ENCODE measurements around the gene DAPK2.

DAPK2 gene

DNA sequence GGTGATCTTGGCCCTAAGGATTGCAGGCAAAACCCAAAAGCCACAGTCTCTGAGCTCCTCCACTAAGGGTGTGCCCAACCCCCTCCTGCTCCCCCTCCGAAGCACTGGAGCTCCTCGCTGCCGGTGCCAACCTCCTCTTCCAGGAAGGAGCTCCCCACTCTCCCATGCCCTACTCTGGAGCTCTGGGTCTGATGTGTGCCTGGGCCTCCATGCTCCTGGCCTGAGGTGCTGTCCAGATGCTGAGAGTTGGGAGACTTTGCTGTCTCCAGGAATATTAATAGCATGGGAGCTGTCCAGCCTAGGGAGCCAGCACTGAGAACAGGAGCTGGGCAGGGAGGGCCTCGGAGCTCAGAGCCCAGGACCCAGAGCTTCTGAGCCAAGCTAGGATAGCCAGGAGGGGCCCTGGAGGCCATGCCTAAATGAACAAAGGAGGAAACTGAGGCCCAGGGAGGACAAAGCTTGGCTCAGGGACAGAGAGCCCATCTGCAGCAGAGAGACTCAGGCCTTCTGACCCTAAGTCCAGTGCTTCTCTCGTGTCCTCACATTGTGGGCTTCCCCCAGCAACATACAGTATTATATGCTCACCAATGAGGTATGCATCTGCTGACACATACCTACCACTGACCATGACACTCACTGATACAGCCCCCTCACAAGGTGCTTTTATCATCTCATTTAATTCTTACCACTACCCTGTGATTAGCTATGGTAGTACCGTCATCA, 175.6 kb downstream of the DAPK2 start:
- DNase-seq (ENCODE audit: low read depth), result peak; percentile 43
- TF ChIP-seq, protein P1, sequence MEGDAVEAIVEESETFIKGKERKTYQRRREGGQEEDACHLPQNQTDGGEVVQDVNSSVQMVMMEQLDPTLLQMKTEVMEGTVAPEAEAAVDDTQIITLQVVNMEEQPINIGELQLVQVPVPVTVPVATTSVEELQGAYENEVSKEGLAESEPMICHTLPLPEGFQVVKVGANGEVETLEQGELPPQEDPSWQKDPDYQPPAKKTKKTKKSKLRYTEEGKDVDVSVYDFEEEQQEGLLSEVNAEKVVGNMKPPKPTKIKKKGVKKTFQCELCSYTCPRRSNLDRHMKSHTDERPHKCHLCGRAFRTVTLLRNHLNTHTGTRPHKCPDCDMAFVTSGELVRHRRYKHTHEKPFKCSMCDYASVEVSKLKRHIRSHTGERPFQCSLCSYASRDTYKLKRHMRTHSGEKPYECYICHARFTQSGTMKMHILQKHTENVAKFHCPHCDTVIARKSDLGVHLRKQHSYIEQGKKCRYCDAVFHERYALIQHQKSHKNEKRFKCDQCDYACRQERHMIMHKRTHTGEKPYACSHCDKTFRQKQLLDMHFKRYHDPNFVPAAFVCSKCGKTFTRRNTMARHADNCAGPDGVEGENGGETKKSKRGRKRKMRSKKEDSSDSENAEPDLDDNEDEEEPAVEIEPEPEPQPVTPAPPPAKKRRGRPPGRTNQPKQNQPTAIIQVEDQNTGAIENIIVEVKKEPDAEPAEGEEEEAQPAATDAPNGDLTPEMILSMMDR (IDR thresholded peaks at IDR 0.05; ENCODE audit: control insufficient read depth, insufficient read depth, low read depth, low read length, missing control alignments), result no peak
- H3K4me3 ChIP-seq (ENCODE audit: control insufficient read depth, low read depth, low read length), result no peak overlapping the region

DNA sequence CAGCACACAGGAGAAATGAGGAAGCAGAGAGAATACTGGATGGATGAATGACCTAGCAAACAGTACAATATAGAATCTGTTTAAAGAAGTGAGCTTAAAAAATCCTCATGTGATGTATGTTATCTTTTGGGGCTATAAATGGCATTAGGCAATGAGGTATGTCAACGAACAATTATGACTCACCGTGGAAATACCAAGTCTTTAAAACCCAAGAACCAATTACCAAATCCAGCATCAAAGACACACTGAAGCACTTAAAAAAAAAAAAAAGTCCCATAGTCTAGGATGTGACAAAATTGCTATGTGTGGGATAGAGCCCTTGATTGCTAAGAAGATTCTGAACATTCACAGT, 176.3 kb downstream of the DAPK2 start:
- TF ChIP-seq, protein P1 (IDR thresholded peaks at IDR 0.05; ENCODE audit: control insufficient read depth, insufficient read depth, low read depth, low read length, missing control alignments), result no peak
- DNase-seq (ENCODE audit: low read depth), result no peak
- H3K4me3 ChIP-seq (ENCODE audit: control insufficient read depth, low read depth, low read length), result no peak overlapping the region

DNA sequence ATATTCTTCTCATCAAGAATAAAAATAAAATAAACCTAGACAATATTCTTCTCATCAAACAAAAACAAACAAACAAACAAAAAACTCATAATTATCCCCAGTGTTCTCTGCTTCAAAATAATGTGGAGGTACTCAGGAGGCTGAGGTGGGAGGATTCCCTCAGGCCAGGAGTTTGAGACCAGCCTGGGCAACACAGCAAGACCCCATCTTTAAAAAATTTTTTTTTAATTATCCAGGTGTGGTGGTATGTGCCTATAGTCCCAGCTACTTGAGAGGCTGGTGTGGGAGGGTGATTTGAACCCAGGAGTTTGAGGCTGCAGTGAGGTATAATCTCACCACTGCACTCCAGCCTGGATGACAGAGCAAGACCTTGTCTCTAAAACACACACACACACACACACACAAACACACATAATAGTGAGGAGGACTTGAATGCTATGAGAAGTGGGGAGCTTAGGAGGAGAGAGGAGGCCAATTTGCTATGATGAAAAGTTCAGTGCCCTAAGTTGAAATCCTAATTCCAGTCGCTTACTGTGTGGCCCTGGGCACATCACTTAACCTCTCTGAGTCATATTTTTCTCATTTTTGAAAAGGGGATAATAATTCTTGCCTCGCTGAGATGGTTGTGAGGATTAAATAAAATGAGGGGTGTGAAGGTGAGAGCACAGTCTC, 176.8 kb downstream of the DAPK2 start:
- H3K4me3 ChIP-seq (ENCODE audit: control insufficient read depth, low read depth, low read length), result no peak overlapping the region
- TF ChIP-seq, protein P1 (IDR thresholded peaks at IDR 0.05; ENCODE audit: control insufficient read depth, insufficient read depth, low read depth, low read length, missing control alignments), result no peak
- no peak for DNase-seq (ENCODE audit: low read depth)

DNA sequence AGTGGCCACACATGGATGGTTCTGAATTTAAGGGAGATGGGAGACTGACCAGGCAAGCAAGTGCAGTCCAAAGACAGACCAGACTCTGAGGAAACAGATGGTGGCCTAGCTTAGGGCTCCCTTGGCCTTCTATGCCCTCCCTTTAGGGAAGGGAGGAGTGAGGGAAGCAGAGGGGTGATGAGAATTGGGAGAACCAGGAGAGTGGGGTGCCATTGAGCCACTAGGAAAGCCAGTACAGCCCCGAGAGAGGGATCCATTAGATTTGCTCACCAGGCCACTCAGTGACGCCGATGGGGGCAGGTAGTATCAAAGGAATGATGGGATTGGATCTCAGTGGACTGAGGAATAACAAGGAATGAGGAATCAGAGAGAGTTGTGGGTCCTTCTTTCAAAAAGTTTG, 182.1 kb downstream of the DAPK2 start:
- no peak for DNase-seq (ENCODE audit: low read depth)
- TF ChIP-seq, protein P1 (IDR thresholded peaks at IDR 0.05; ENCODE audit: control insufficient read depth, insufficient read depth, low read depth, low read length, missing control alignments), result no peak
- no peak overlapping the region for H3K4me3 ChIP-seq (ENCODE audit: control insufficient read depth, low read depth, low read length)

DNA sequence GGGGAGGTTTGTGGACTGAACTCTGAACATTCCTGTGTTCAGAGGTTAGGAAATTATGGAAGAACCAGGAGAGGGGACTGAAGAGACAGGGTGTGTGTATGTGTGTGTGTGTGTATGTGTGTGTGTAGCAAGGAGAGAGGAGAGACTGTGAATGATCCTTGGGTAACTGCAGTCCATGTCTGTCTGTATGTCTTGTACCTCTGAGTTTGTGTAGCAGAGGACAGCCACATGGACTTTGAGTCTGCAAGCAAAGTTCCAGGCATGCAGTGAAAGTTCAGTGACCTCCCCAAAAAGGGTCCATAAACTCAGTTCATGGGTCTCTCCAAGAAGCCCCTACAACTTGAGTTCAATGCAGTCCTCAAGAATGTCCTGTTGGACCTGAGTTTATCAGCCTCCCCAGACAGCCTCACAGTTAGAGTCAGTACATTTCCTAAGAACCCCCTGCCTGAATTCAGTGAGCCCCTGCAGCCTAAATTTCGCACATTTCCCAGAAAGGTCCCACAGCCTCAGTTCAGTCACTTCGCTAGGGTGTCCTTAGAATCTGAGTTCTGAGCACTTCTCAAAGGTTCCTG, 184.3 kb downstream of the DAPK2 start:
- no peak for DNase-seq (ENCODE audit: low read depth)
- TF ChIP-seq, protein P1 (IDR thresholded peaks at IDR 0.05; ENCODE audit: control insufficient read depth, insufficient read depth, low read depth, low read length, missing control alignments), result no peak
- H3K4me3 ChIP-seq (ENCODE audit: control insufficient read depth, low read depth, low read length), result no peak overlapping the region

DNA sequence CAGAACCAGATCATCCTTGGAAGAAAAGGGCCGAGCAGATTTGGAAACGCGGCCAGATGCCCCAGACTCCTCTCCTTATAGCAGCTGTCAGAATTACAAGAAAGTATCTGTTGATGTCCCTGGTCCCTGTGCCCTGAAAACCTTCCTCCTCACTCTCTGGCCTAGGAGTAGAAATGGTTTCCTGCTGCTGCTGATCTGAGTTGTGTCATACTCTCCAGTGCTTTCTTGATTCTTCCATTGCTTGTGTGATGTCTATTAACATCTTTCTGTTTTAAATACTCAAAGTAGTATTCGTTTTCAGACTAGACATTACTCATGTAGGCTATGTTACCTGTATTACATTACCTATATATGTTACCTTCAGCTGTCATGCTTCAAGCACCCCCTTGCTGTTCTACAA, 185.7 kb downstream of the DAPK2 start:
- TF ChIP-seq, protein P1 (IDR thresholded peaks at IDR 0.05; ENCODE audit: control insufficient read depth, insufficient read depth, low read depth, low read length, missing control alignments), result no peak
- no peak overlapping the region for H3K4me3 ChIP-seq (ENCODE audit: control insufficient read depth, low read depth, low read length)
- no peak for DNase-seq (ENCODE audit: low read depth)

Measured in AG09309 (cell line).